HFF-Myc (cell line): ENCODE results near the gene TMEM184A.

Experiments
- DNase-seq: peaks from one replicate; pipeline ENCODE4 v3.0.0-alpha.2; 2011; ENCODE audit warnings: low read depth; ENCODE audit errors: extremely low read depth
- H3K4me3 ChIP-seq: replicated peaks from 2 replicates; pipeline ENCODE4 v1.5.1; 2011; ENCODE audit warnings: low read depth, mild to moderate bottlenecking, control low read depth, low read length
- TF ChIP-seq, protein P1 (sequence below): IDR thresholded peaks from 2 replicates; pipeline ENCODE4 v1.5.1; 2012; ENCODE audit warnings: mild to moderate bottlenecking, low read depth, low read length, control low read depth; ENCODE audit errors: missing control alignments

Gene TMEM184A

GRCh38 chr7:1576521-1577253, 20.7 kb upstream of the TMEM184A start:
- TF ChIP-seq, protein P1, sequence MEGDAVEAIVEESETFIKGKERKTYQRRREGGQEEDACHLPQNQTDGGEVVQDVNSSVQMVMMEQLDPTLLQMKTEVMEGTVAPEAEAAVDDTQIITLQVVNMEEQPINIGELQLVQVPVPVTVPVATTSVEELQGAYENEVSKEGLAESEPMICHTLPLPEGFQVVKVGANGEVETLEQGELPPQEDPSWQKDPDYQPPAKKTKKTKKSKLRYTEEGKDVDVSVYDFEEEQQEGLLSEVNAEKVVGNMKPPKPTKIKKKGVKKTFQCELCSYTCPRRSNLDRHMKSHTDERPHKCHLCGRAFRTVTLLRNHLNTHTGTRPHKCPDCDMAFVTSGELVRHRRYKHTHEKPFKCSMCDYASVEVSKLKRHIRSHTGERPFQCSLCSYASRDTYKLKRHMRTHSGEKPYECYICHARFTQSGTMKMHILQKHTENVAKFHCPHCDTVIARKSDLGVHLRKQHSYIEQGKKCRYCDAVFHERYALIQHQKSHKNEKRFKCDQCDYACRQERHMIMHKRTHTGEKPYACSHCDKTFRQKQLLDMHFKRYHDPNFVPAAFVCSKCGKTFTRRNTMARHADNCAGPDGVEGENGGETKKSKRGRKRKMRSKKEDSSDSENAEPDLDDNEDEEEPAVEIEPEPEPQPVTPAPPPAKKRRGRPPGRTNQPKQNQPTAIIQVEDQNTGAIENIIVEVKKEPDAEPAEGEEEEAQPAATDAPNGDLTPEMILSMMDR = no peak
- no peak for DNase-seq
- no peak overlapping the region for H3K4me3 ChIP-seq

- no peak for DNase-seq
- H3K4me3 ChIP-seq = no peak overlapping the region
- TF ChIP-seq, protein P1 = no peak
Measured at GRCh38 chr7:1575809-1576208, 19.8 kb upstream of the TMEM184A start.

DNA sequence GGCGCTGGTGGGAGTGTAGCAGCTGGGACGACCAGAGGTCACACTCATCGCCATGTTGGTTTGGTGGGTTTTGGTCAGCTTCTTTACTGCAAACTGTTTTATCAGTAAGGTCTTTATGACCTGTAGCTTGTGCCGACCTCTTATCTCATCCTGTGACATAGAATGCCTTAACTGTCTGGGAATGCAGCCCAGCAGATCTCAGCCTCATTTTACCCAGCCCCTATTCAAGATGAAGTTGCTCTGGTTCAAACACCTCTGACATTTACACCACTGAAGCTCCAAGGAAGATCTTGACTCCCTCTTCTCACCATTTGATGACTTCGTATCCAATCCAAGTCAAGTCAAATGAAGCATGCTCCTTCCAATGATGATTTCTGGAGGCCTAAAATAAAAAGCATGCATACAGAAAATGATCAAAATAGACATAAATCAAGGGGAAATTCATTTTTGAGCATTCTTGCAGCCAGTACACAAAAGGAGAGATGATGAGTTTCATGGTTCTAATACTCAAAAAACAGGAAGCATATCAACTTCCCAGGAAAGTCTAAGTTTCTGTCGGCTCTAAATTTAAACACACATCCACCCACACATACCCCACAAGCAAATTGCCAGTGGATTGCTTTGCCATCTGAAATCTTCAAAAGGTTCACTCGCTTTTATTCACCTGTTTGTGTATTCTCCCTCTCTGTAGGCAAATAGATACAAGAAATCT, 16.3 kb upstream of the TMEM184A start:
- TF ChIP-seq, protein P1 = no peak
- no peak overlapping the region for H3K4me3 ChIP-seq
- DNase-seq = no peak

- TF ChIP-seq, protein P1 = no peak
- H3K4me3 ChIP-seq = peak within 1 kb of the TSS; percentile 90
- no peak for DNase-seq
Measured at GRCh38 chr7:1569833-1570632, 14.0 kb upstream of the TMEM184A start, which contains the start of gene PSMG3. Gene PSMG3, minus strand, starts transcription at chr7:1570032. Its CDS starts 693 bp downstream, at chr7:1569339.

DNA sequence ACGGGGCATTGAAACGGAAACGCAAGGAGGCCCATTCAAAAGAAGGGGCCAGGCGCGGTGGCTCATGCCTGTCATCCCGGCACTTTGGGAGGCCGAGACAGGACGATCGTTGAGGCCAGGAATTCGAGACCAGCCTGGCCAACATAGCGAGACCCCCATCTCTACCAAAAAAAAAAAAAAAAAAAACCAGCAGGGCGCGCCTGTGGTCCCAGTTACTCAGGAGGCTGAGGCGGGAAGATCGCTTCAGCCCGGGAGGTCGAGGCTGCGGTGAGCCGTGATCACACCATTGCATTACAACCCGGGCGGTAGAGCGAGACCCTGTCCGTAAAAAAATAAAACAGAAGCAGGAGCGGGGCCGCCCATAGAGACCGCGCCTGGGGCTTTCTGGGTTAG, 13.4 kb upstream of the TMEM184A start:
- no peak for DNase-seq
- TF ChIP-seq, protein P1 = no peak
- H3K4me3 ChIP-seq = peak overlapping the region; percentile 90

GRCh38 chr7:1569016-1569415, 13.0 kb upstream of the TMEM184A start:
- TF ChIP-seq, protein P1 = no peak
- DNase-seq = no peak
- H3K4me3 ChIP-seq = peak overlapping the region; percentile 90
